GM12892 (cell line): Measurements from ENCODE around the gene SLC49A4.

Experiments
- DNase-seq: peaks from one replicate; pipeline ENCODE4 v3.0.0; 2011; ENCODE audit not compliant: insufficient read length
- FAIRE-seq: peaks from 2 replicates; lab custom pipeline; 2011; peaks lifted over from hg19 to GRCh38; lab: Jason Lieb, UNC
- POLR2A ChIP-seq: IDR thresholded peaks from 2 replicates; pipeline ENCODE4 v1.6.1; 2011; ENCODE audit warnings: low read depth, low read length, control low read depth
- POLR2AphosphoS5 ChIP-seq: IDR thresholded peaks from 2 replicates; pipeline ENCODE4 v1.6.1; 2011; ENCODE audit warnings: low read depth, low read length, control low read depth
- TAF1 ChIP-seq: IDR thresholded peaks from 2 replicates; pipeline ENCODE4 v1.6.1; 2011; ENCODE audit warnings: low read depth, mild to moderate bottlenecking, control low read depth, low read length, borderline replicate concordance

The SLC49A4 gene

DNA sequence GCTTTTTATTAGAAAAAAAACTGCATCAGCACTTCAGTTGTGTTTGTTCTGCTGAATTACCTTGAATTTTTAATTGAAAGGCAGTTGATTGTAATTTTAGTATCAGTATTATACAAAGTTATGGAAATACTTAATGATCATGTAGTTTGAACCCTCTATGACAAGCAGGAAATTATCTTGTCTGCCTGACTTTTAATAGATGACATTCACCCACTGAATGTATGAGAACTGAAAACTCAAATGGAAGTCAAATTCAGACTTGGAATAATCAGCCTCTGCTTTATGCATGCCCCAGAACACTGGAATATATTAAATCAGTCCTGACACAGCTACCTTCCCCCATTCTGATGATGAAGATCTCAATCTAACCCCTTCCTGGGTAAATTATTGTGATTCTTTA lies 73.5 kb downstream of the SLC49A4 start:
- no peak for TF ChIP-seq POLR2A
- no peak for TF ChIP-seq TAF1
- TF ChIP-seq POLR2AphosphoS5 = no peak
- FAIRE-seq (no peak), DNase-seq (no peak)

DNA sequence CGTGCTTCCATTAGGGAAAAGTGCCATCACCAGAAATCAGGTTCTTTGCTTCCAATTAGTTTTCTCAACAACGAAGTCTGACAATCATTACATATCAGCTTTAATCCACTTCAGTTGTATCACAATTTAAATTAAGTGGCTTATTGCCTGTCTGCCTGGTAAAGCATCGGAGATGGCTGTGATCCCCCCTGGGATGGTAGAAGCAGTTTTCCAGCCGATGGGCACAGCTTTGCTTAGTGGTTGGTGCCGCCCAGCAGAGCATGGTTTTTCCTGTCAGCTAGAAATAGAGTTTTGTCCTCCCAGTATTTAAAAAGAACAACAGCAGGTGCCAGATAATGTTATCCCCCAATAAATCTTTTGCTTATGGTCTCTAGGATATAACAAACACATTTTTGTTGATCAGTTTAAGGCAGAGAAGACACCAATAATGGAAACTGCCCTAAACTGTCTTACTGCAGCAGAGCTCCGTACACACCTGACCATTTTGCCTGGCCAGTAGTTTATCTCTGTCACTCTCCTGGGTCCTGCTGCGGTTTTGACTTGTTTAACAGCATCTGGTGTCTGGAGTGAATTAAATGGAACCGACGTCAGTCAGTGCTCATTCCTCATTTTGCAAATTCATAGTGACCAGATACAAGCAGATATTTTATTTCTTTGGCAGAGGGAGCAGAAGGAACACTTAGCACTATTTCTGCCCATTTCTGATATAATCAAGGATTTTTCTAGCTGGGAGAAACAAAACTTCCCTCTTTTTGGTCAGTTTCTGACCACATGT lies 79.1 kb downstream of the SLC49A4 start:
- TF ChIP-seq POLR2A = no peak
- TF ChIP-seq TAF1 = no peak
- TF ChIP-seq POLR2AphosphoS5 = no peak
- DNase-seq (no peak), FAIRE-seq (no peak)

DNA sequence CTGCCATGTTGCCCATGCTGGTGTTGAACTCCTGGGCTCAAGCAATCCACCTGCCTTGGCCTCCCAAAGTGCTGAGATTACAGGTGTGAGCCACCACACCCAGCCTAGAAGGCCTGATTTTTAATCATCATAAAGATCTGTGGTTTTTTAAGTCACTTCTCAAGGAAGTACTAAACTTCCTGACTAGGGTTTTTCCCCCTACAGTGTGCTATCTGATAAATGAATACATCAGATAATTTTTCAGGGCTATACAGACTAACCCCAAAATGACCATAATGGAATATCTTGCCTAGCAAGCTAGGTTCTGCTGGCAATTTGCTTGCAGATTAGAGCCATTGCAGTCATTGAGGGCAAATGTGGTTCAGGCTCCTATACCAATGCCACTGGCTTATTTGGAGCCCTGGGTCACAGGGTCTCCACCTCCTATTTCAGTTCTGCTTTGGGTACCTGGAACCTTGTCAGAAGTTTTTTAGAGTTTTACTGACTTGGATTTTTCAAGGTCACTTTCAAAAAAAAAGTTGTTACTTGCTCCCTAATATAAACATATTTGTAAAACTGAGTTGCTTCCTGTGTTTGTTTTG lies 80.8 kb downstream of the SLC49A4 start:
- FAIRE-seq = no peak
- no peak for DNase-seq
- no peak for TF ChIP-seq POLR2A
- no peak for TF ChIP-seq TAF1
- no peak for TF ChIP-seq POLR2AphosphoS5

DNA sequence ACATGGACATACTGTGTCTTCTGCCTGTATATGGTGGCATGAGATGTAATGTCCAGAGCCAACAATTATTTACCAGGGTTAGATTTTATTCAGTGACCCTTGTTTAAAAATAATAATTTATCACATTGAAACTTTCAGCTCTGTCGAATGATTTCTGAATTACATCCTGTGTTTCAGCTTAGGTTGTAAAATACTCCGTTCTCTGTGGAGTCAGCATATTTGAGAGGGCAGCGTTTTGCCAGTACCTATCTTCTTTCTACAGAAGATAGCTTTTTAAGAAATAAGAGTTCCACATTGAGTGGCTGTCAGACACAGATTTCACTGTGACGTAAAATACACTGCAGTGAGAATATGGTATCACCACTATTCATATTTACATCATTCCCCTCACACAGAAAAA lies 85.3 kb downstream of the SLC49A4 start:
- DNase-seq = no peak
- no peak for FAIRE-seq
- TF ChIP-seq TAF1 (no peak), POLR2A (no peak), POLR2AphosphoS5 (no peak)

DNA sequence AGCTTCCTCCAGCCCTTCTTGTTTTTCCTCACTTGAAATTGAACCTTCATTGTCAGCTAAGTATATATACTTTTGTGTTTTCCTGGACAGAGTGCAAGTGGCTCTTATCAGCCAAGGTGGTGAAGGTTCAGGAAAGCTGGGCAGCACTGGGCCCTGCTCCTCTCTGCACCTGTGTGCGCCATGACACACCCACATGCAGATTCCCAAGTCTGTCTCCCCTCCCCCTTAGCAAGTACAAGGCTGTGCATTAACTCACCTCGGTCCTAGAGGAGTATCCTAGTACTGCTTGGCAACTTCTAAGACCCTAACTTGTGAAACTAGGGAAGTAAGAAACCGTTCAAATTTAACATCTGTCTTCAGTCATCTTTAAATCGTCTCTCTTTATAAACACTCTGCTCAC lies 85.8 kb downstream of the SLC49A4 start:
- FAIRE-seq = no peak
- TF ChIP-seq TAF1 (no peak), POLR2A (no peak), POLR2AphosphoS5 (no peak)
- no peak for DNase-seq

DNA sequence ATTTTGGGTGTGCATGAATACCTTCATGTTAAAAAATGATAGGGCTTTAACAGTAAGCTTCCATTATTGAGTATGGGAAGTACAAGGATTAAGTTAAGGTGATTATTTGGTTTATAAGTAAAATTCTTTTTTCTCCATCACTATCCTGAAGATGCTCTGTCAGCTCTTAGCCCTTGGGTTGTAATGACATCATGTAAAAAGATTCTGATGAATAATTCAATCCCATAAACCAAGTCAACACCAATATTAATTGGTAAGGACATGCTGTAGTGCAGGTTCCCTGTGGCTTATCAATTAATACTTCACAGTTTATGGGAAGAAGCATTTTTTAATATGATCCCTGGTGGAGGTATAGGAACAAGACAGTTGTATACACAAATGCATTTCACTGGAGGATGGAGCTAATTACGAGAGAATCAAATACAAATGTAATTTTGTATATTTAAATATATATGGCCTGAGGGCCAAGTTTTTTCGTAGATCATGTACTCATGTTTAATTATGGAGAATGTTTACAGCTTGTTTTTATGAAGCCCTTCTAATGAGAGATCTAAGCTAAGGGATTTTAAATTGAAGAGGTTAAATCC lies 87.6 kb downstream of the SLC49A4 start:
- no peak for DNase-seq
- TF ChIP-seq TAF1 = no peak
- TF ChIP-seq POLR2AphosphoS5 = no peak
- FAIRE-seq = no peak

DNA sequence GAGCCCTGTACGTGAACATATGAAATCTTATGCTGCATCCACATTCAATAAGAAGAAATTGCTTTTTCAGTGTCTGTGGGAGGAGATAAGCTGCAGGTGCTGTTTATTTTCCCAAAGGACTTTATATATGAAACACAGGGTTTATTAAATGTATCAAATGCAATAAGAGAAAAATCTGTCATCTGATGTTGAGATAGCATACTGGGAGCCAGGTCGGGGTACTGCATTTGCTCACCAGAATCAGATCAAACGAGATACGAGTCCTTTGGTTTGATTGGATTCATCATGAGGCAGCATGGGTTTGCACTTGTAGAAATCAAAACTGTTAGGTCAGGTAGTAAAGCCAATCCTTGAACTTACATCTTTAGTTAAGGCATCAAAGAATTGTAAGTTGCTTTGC lies 91.4 kb downstream of the SLC49A4 start:
- DNase-seq (no peak), FAIRE-seq (no peak)
- TF ChIP-seq POLR2A (no peak), POLR2AphosphoS5 (no peak), TAF1 (no peak)

DNA sequence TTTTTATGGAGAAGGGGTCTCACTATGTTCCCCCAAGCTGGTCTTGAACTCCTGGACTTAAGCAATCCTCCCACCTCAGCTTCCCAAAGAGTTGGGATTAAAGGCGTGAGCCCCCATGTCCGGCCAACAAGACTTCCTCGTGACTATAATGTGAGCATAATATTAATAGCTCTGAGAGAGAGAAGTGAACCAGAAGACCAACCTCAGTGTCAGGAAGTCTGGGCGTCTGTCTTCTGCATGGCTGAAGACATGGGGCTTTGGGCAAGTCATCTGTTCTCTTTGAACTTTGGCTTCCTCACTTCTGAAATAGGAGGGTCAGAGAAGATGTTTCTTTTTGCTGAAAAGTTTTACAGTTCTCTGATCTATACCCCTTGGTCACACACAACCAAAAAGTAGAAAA lies 92.1 kb downstream of the SLC49A4 start:
- TF ChIP-seq POLR2A (no peak), POLR2AphosphoS5 (no peak), TAF1 (no peak)
- DNase-seq (no peak), FAIRE-seq (peak; percentile 48)

DNA sequence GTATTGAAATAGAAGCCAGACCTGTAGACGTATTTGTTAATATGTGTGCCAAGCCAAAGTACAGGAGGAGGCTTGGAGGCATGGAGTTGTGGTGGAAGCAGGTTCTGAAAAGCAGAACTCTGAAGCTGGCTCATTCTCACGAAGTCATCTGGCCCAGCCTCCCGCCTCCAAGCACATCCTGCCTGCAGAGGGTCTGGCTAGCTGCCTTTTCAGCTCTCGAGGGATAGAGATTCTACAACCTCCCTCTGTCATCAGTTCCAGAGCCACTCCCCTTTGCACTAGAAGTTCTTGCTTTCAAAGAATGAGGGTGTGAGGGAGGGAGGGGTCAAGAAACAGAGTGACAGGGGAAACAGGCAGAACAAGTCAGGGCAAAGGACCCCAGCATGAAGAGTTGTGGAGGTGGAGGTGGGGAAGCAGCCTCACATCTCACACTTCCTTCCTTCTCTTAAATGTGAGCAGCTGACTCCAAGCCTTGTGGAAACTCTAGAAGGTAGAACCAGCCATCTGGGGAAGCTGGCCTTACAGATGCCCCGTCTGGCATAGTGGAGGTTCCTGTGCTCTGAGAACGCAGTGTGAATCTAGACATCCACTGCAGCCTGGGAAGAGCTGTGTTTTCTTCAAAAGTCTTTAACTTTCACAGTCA lies 95.3 kb downstream of the SLC49A4 start:
- TF ChIP-seq TAF1 (no peak), POLR2A (no peak), POLR2AphosphoS5 (no peak)
- FAIRE-seq (peak; percentile 48), DNase-seq (no peak)

DNA sequence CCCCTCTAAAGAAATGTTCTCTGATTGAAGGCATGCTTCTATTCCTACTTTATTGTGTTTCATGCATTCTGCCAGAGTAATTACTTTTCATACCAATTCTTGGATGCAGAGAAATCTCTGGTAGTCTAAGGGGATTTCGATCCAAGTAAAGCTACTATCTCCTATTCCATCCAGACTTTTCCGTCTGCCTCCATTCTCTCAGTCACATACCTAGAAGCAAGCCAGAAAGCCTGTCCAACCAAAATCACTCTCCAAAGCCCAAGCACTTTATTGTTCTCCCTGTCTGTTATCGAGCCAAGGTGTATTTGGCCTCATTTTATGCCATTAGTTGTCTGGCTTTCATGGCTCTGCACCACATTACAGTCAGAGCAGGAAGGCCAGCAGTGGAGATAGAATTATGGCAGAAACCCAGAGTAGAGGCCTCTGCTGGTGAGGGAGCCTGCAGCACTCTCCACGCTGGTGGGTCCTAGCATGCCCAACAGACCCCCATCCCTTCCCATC lies 95.9 kb downstream of the SLC49A4 start:
- FAIRE-seq (no peak), DNase-seq (no peak)
- TF ChIP-seq POLR2A = no peak
- no peak for TF ChIP-seq POLR2AphosphoS5
- no peak for TF ChIP-seq TAF1
